Activated B cell treated with CpG ODN at 0.5 μM for 24 hours (primary cell): ENCODE results near the gene TNFRSF14. TPM values are rescaled to one million over a fixed set of nuclear protein-coding genes. Genes with fewer than 3 reads are reported as not detected.

Source experiments
- ATAC-seq: fragments of 200-7000 bp; cut with Tn5 transposase; one replicate; pipeline ENCODE4 v1.10.0; 2021; ENCODE audit warnings: low read depth, mild to moderate bottlenecking, moderate library complexity
- CTCF ChIA-PET: fragments of 350-600 bp; sonication (Branson Sonifier 250); formaldehyde crosslinking; loops from one replicate; lab custom pipeline; 2021; ENCODE audit warnings: antibody characterized with exemption; lab: Charles Lee
- POLR2A ChIA-PET: fragments of 350-600 bp; sonication (Branson Sonifier 250); formaldehyde crosslinking; loops from one replicate; lab custom pipeline; 2021; ENCODE audit warnings: antibody characterized with exemption; lab: Charles Lee
- DNase-seq: peaks from one replicate; pipeline ENCODE4 v3.0.0; 2022
- H3K27ac Mint-ChIP-seq: one replicate; pipeline ENCODE4 v1.8.0; 2020; ENCODE audit warnings: mixed read lengths
- H3K27me3 Mint-ChIP-seq: one replicate; pipeline ENCODE4 v1.8.0; 2021; ENCODE audit warnings: mixed read lengths
- H3K36me3 Mint-ChIP-seq: one replicate; pipeline ENCODE4 v1.8.0; 2021; ENCODE audit warnings: low read depth, mixed read lengths
- H3K4me1 Mint-ChIP-seq: one replicate; pipeline ENCODE4 v1.8.0; 2021; ENCODE audit warnings: mixed read lengths
- H3K4me3 Mint-ChIP-seq: one replicate; pipeline ENCODE4 v1.8.0; 2020; ENCODE audit warnings: mild to moderate bottlenecking, mixed read lengths
- H3K9me3 Mint-ChIP-seq: one replicate; pipeline ENCODE4 v1.8.0; 2020; ENCODE audit warnings: mixed read lengths
- CTCF ChIP-seq: fragments of 200-600 bp; IDR thresholded peaks from one replicate; pipeline ENCODE4 v1.8.0; 2022; ENCODE audit warnings: antibody characterized with exemption, mild to moderate bottlenecking
- intact Hi-C: fragments of 100-400 bp; cut with micrococcal nuclease; formaldehyde crosslinking; loops from one replicate; pipeline ENCODE4 v1.15.1; 2024
- total RNA-seq: library from RNA; stranded (reverse); gene quantifications from 2 replicates; pipeline ENCODE4 v1.2.3, GENCODE V29; 2022

Gene TNFRSF14
- total RNA-seq, 1 donor from 2014 or later = 148 TPM

DNA sequence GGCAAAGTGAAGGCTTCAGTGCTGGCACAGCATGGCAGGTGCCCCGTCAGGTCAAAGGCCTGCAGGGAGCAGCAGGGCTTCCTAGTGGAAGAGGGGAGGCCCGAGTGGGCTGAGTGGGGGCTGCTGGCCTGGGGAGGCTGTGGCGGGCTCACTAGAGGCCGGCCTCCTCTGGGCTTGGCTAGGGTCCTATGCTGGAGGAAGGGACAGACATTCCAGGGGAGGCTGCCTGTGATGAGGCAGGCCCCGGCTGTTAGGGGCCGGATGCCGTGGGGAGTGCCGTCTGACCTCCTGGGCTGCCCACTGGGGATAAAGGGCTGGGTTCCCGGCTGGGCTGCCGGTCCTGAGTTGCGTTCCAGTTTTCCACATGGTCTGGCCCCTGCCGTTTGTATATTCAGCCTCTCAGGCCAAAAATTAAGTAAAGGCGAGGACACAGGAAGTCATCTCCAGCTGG is 51.5 kb downstream of the TNFRSF14 start:
- Mint-ChIP-seq H3K4me1 (no peaks in the 10 kb centered on the region), H3K27ac (no peak overlapping the region), H3K9me3 (no peaks in the 10 kb centered on the region), H3K4me3 (no peak overlapping the region), H3K27me3 (peaks cover 7% of the 10 kb centered on the region), H3K36me3 (no peaks in the 10 kb centered on the region)
- TF ChIP-seq CTCF = no peak
- ChIA-PET POLR2A (no interaction called here), CTCF (no interaction called here)
- DNase-seq (no peak), ATAC-seq (no peak)
- intact Hi-C loops = no loop called here

- ATAC-seq (no peak), DNase-seq (peak; percentile 10)
- ChIA-PET POLR2A (no interaction called here), CTCF (no interaction called here)
- peaks cover 5% of the 10 kb centered on the region for H3K9me3 Mint-ChIP-seq
- peaks cover 8% of the 10 kb centered on the region for H3K27me3 Mint-ChIP-seq
- no peaks in the 10 kb centered on the region for H3K4me1 Mint-ChIP-seq
- TF ChIP-seq CTCF = no peak
- no peak overlapping the region for H3K4me3 Mint-ChIP-seq
- intact Hi-C loops = no loop called here
- H3K27ac Mint-ChIP-seq = no peak overlapping the region
- H3K36me3 Mint-ChIP-seq = no peaks in the 10 kb centered on the region
Observed at GRCh38 chr1:2609319-2610035, 53.3 kb downstream of the TNFRSF14 start.

- no peak for ATAC-seq
- H3K4me1 Mint-ChIP-seq = no peaks in the 10 kb centered on the region
Observed at GRCh38 chr1:2610036-2610959, 54.1 kb downstream of the TNFRSF14 start.

GRCh38 chr1:2611031-2611501 is 54.9 kb downstream of the TNFRSF14 start:
- Mint-ChIP-seq H3K4me1 (no peaks in the 10 kb centered on the region), H3K36me3 (no peaks in the 10 kb centered on the region), H3K27ac (no peak overlapping the region), H3K4me3 (no peak overlapping the region), H3K27me3 (peaks cover 13% of the 10 kb centered on the region), H3K9me3 (peaks cover 8% of the 10 kb centered on the region)
- intact Hi-C loops = no loop called here
- TF ChIP-seq CTCF = no peak
- ChIA-PET CTCF (no interaction called here), POLR2A (no interaction called here)
- ATAC-seq (peak; percentile 49), DNase-seq (peak; percentile 14)

More at GRCh38 chr1:2610036-2610959, 54.1 kb downstream of the TNFRSF14 start:
- Mint-ChIP-seq H3K27me3 (peaks cover 12% of the 10 kb centered on the region), H3K4me3 (no peak overlapping the region), H3K36me3 (no peaks in the 10 kb centered on the region), H3K9me3 (peaks cover 7% of the 10 kb centered on the region), H3K27ac (no peak overlapping the region)
- no peak for TF ChIP-seq CTCF
- no peak for DNase-seq
- intact Hi-C loops = no loop called here
- ChIA-PET POLR2A (no interaction called here), CTCF (no interaction called here)
